ENCODE data around the gene GPSM1. TPM values are rescaled to one million over a fixed set of nuclear protein-coding genes. Genes with fewer than 3 reads are reported as not detected.

The GPSM1 gene
- total RNA-seq, 1 donor from 2014 or later = 6.2 TPM

GRCh38 chr9:136371533-136371880 is 44.2 kb downstream of the GPSM1 start:
- Histone ChIP-seq H3K4me2 (no peak overlapping the region), H3K9me3 (ENCODE audit: low read depth) (no peaks in the 10 kb centered on the region), H3K27ac (no peak overlapping the region), H3K4me3 (no peak overlapping the region), H3K4me1 (no peaks in the 10 kb centered on the region), H3K79me2 (ENCODE audit: low read depth) (no peaks in the 10 kb centered on the region), H3K36me3 (no peaks in the 10 kb centered on the region), H3K27me3 (no peaks in the 10 kb centered on the region), H3K9ac (no peak overlapping the region), H2AFZ (replicated peaks) (no peak overlapping the region), H3F3A (ENCODE audit: low read depth) (no peaks in the 10 kb centered on the region), H4K20me1 (ENCODE audit: low read depth) (no peaks in the 10 kb centered on the region)
- TF ChIP-seq, protein P1, sequence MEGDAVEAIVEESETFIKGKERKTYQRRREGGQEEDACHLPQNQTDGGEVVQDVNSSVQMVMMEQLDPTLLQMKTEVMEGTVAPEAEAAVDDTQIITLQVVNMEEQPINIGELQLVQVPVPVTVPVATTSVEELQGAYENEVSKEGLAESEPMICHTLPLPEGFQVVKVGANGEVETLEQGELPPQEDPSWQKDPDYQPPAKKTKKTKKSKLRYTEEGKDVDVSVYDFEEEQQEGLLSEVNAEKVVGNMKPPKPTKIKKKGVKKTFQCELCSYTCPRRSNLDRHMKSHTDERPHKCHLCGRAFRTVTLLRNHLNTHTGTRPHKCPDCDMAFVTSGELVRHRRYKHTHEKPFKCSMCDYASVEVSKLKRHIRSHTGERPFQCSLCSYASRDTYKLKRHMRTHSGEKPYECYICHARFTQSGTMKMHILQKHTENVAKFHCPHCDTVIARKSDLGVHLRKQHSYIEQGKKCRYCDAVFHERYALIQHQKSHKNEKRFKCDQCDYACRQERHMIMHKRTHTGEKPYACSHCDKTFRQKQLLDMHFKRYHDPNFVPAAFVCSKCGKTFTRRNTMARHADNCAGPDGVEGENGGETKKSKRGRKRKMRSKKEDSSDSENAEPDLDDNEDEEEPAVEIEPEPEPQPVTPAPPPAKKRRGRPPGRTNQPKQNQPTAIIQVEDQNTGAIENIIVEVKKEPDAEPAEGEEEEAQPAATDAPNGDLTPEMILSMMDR (IDR thresholded peaks at IDR 0.05) = no peak
- no peak for TF ChIP-seq EZH2 (IDR thresholded peaks at IDR 0.05)
- TF ChIP-seq EZH2phosphoT487 (IDR thresholded peaks at IDR 0.05) = no peak
- no peak overlapping the region for H3K4me3 Mint-ChIP-seq
- no peak overlapping the region for H3K27ac Mint-ChIP-seq
- H3K9me3 Mint-ChIP-seq = no peaks in the 10 kb centered on the region
- no peak for DNase-seq (ENCODE audit: low spot score)
- peaks cover 6% of the 10 kb centered on the region for H3K4me1 Mint-ChIP-seq
- no peaks in the 10 kb centered on the region for H3K27me3 Mint-ChIP-seq (ENCODE audit: insufficient read depth, low read depth)
- no peaks in the 10 kb centered on the region for H3K36me3 Mint-ChIP-seq

DNA sequence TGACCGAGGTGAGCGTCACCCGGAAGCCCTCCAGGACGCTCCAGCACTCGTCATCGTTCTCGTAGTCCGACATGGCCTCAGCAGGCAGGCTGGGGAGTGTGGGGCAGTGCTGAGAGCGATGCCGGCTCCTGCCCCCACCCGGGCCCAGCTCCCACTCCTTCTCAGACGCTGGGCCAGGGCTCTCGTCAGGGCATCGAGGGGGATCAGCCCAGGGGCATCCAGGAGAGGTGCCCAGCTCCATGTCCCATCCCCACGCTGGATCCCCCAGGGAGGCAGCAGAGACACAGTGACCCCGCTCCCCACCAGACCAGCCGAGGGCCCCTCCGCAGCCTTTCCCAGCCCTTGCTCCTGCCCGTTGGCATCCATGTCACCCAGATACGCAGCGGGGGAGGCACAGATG is 44.7 kb downstream of the GPSM1 start:
- Mint-ChIP-seq H3K9me3 (no peaks in the 10 kb centered on the region), H3K27me3 (ENCODE audit: insufficient read depth, low read depth) (no peaks in the 10 kb centered on the region), H3K4me1 (peaks cover 6% of the 10 kb centered on the region), H3K36me3 (no peaks in the 10 kb centered on the region), H3K4me3 (no peak overlapping the region), H3K27ac (no peak overlapping the region)
- Histone ChIP-seq H2AFZ (replicated peaks) (no peak overlapping the region), H3K27me3 (no peaks in the 10 kb centered on the region), H3K9ac (no peak overlapping the region), H3F3A (ENCODE audit: low read depth) (no peaks in the 10 kb centered on the region), H3K4me1 (no peaks in the 10 kb centered on the region), H4K20me1 (ENCODE audit: low read depth) (no peaks in the 10 kb centered on the region), H3K4me2 (no peak overlapping the region), H3K4me3 (no peak overlapping the region), H3K27ac (no peak overlapping the region), H3K79me2 (ENCODE audit: low read depth) (no peaks in the 10 kb centered on the region), H3K9me3 (ENCODE audit: low read depth) (no peaks in the 10 kb centered on the region), H3K36me3 (no peaks in the 10 kb centered on the region)
- no peak for DNase-seq (ENCODE audit: low spot score)
- TF ChIP-seq EZH2phosphoT487 (IDR thresholded peaks at IDR 0.05) (no peak), EZH2 (IDR thresholded peaks at IDR 0.05) (no peak)
- TF ChIP-seq, protein P1 (IDR thresholded peaks at IDR 0.05) = no peak

DNA sequence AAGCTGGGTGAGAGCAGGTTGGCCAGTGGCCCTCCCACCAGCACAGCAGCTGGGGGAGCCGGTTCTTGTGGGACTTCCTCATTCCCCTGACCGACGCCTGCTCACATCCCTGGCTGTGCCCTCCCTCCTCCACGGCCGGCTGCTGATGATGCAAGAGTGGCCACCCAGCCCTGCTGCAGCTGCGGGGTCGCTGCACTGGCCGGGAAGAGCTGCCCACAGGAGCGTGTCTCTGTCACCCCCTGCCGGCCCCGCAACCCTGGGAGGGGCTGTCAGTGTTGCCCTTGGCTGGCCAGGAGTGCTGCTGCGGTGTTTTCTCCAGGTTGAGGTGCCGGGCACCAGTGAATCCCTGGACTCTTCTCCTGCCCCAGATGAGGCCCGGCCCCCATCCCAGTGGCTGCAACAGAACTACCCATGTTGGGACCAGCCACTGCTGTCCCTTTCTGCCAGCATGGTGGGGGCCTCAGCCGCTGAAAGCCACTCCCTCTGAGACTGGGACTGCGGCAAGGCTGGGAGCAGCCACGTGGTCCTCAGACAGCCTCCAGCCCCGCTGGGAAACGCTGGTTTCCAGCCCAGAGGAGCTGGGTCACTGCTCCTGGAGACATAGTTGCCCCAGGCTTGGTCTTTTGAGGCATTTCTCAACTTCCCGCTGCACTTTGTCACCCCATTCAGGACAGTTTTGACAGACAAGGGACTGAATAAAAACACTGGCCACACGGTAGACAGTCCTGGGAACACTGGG is 45.4 kb downstream of the GPSM1 start:
- H3K4me3 Mint-ChIP-seq = no peak overlapping the region
- no peaks in the 10 kb centered on the region for H3K9me3 ChIP-seq (ENCODE audit: low read depth)
- H3K27me3 ChIP-seq = no peaks in the 10 kb centered on the region
- TF ChIP-seq, protein P1 (IDR thresholded peaks at IDR 0.05) = no peak
- no peak for TF ChIP-seq EZH2 (IDR thresholded peaks at IDR 0.05)
- TF ChIP-seq EZH2phosphoT487 (IDR thresholded peaks at IDR 0.05) = no peak
- no peaks in the 10 kb centered on the region for H3K4me1 ChIP-seq
- H3K9me3 Mint-ChIP-seq = no peaks in the 10 kb centered on the region
- H3K79me2 ChIP-seq (ENCODE audit: low read depth) = no peaks in the 10 kb centered on the region
- peaks cover 6% of the 10 kb centered on the region for H3K4me1 Mint-ChIP-seq
- no peak overlapping the region for H3K9ac ChIP-seq
- H3K27ac ChIP-seq = no peak overlapping the region
- H3K36me3 Mint-ChIP-seq = no peaks in the 10 kb centered on the region
- no peaks in the 10 kb centered on the region for H3K27me3 Mint-ChIP-seq (ENCODE audit: insufficient read depth, low read depth)
- peak; percentile 36 for DNase-seq (ENCODE audit: low spot score)
- no peak overlapping the region for H2AFZ ChIP-seq (replicated peaks)
- H3K4me3 ChIP-seq = no peak overlapping the region
- no peaks in the 10 kb centered on the region for H4K20me1 ChIP-seq (ENCODE audit: low read depth)
- no peaks in the 10 kb centered on the region for H3F3A ChIP-seq (ENCODE audit: low read depth)
- no peak overlapping the region for H3K4me2 ChIP-seq
- H3K27ac Mint-ChIP-seq = peak overlapping the region; percentile 87
- H3K36me3 ChIP-seq = no peaks in the 10 kb centered on the region
